Keratinocyte (primary cell): ENCODE results near the gene BMP3. TPM values are rescaled to one million over a fixed set of nuclear protein-coding genes. Genes with fewer than 3 reads are reported as not detected.

Experiments
- DNase-seq: peaks from one replicate; pipeline ENCODE4 v3.0.0-alpha.2; 2011; ENCODE audit warnings: low read depth, missing footprints, low spot score
- FAIRE-seq: peaks from 2 replicates; lab custom pipeline; 2011; peaks lifted over from hg19 to GRCh38; lab: Jason Lieb, UNC
- H2AFZ ChIP-seq: 2 replicates; pipeline ENCODE4 v1.6.0; 2012; ENCODE audit warnings: low read length, control low read depth, inconsistent platforms; ENCODE audit not compliant: control insufficient read depth
- H3K27ac ChIP-seq: 2 replicates; pipeline ENCODE4 v1.5.1; 2011; ENCODE audit warnings: low read length; ENCODE audit not compliant: control insufficient read depth, insufficient read depth
- H3K27me3 ChIP-seq: 3 replicates; pipeline ENCODE4 v1.6.0; 2011; ENCODE audit warnings: low read length; ENCODE audit not compliant: control insufficient read depth, insufficient read depth; ENCODE audit errors: extremely low read depth
- H3K36me3 ChIP-seq, 2 experiments: 2 replicates in 1 of 2; 3 replicates in 1 of 2; pipeline ENCODE4 v1.5.1; 2011; ENCODE audit warnings: low read length in 2 of 2, mild to moderate bottlenecking in 1 of 2; ENCODE audit not compliant: control insufficient read depth in 2 of 2, insufficient read depth in 2 of 2; ENCODE audit errors: extremely low read depth in 1 of 2
- H3K4me1 ChIP-seq: 3 replicates; pipeline ENCODE4 v1.5.1; 2011; ENCODE audit warnings: low read length; ENCODE audit not compliant: control insufficient read depth, insufficient read depth; ENCODE audit errors: extremely low read depth
- H3K4me2 ChIP-seq: 3 replicates; pipeline ENCODE4 v1.6.0; 2011; ENCODE audit warnings: low read depth, low read length; ENCODE audit not compliant: control insufficient read depth, insufficient read depth; ENCODE audit errors: extremely low read depth
- H3K4me3 ChIP-seq, 3 experiments: fragments of 200-600 bp in 1 of 3; sonication (generic) in 1 of 3; 2 replicates in 2 of 3; 3 replicates in 1 of 3; pipeline ENCODE4 v1.5.1; 2011 to 2016; ENCODE audit warnings: low read length in 3 of 3, mild to moderate bottlenecking in 3 of 3, control low read depth in 2 of 3, inconsistent platforms in 1 of 3, low read depth in 1 of 3, mixed read lengths in 1 of 3, mixed run types in 1 of 3, moderate library complexity in 1 of 3; ENCODE audit not compliant: control insufficient read depth in 2 of 3, insufficient read depth in 2 of 3; ENCODE audit errors: extremely low read depth in 1 of 3
- H3K79me2 ChIP-seq: 2 replicates; pipeline ENCODE4 v1.6.0; 2012; ENCODE audit warnings: low read length; ENCODE audit not compliant: control insufficient read depth, insufficient read depth
- H3K9ac ChIP-seq: 3 replicates; pipeline ENCODE4 v1.6.0; 2011; ENCODE audit warnings: low read length; ENCODE audit not compliant: control insufficient read depth, insufficient read depth; ENCODE audit errors: extremely low read depth
- H3K9me1 ChIP-seq: 3 replicates; pipeline ENCODE4 v1.6.0; 2011; ENCODE audit warnings: low read length; ENCODE audit not compliant: control insufficient read depth, insufficient read depth; ENCODE audit errors: extremely low read depth
- H3K9me3 ChIP-seq: 2 replicates; pipeline ENCODE4 v1.5.1; 2012; ENCODE audit warnings: low read depth, low read length; ENCODE audit not compliant: control insufficient read depth
- H4K20me1 ChIP-seq: 3 replicates; pipeline ENCODE4 v1.6.0; 2011; ENCODE audit warnings: low read length; ENCODE audit not compliant: control insufficient read depth, insufficient read depth; ENCODE audit errors: extremely low read depth
- CTCF ChIP-seq, 3 experiments: IDR thresholded peaks in 1 of 3; conservative IDR thresholded peaks in 1 of 3; optimal IDR thresholded peaks in 1 of 3; 2 replicates in 2 of 3; 3 replicates in 1 of 3; pipeline versions ENCODE3 to v1.5.1; 2011; ENCODE audit warnings: low read length in 3 of 3, mild to moderate bottlenecking in 3 of 3, moderate library complexity in 2 of 3, control low read depth in 1 of 3, inconsistent platforms in 1 of 3; ENCODE audit not compliant: insufficient read depth in 2 of 3; ENCODE audit errors: extremely low read depth in 1 of 3
- EZH2 ChIP-seq: IDR thresholded peaks from one replicate; pipeline ENCODE4 v1.6.1; 2012; ENCODE audit warnings: inconsistent platforms, mild to moderate bottlenecking, low read length, moderate library complexity
- dilution Hi-C: fragments of 300-500 bp; cut with MboI; formaldehyde crosslinking; loops from one replicate; pipeline ENCODE4 v1.7.0; 2020; ENCODE audit warnings: low sequenced_read_pairs; ENCODE audit not compliant: extremely low pct_ligation_motif_present
- polyA plus RNA-seq, 5 experiments: library from polyadenylated mRNA; depleted of rRNA in 3 of 5; stranded (reverse) in 3 of 5; stranded (forward) in 1 of 5; unstranded in 1 of 5; fragments of >200 nt; gene quantifications; 1 replicate in 1 of 5; 2 replicates in 3 of 5; 3 replicates in 1 of 5; pipeline versions ENCODE4 v1.2.1 to v1.2.3, GENCODE V29; 2011 to 2012; ENCODE audit warnings: missing spikeins in 2 of 5, low read depth in 1 of 5, low replicate concordance in 1 of 5

Gene BMP3
- polyA plus RNA-seq, 1 donor (not counting 4 experiments of a cell fraction or from before 2014, with no cell fraction given): not detected

GRCh38 chr4:81062001-81062400 is 31.5 kb downstream of the BMP3 start:
- DNase-seq (no peak), FAIRE-seq (no peak)
- TF ChIP-seq EZH2 (no peak), CTCF (optimal IDR thresholded peaks at IDR 0.05 in 1 of 3, IDR thresholded peaks at IDR 0.05 in 1 of 3, conservative IDR thresholded peaks at IDR 0.05 in 1 of 3; ENCODE audit: extremely low read depth in 1 of 3, insufficient read depth in 2 of 3, low read length in 3 of 3) (no peak)
- Histone ChIP-seq H4K20me1 (no peaks in the 10 kb centered on the region), H3K79me2 (no peaks in the 10 kb centered on the region), H3K4me1 (no peaks in the 10 kb centered on the region), H3K9me3 (no peaks in the 10 kb centered on the region), H3K4me3 (no peak overlapping the region), H3K27me3 (no peaks in the 10 kb centered on the region), H3K36me3 (no peaks in the 10 kb centered on the region), H3K9ac (no peak overlapping the region), H3K27ac (no peak overlapping the region), H3K4me2 (no peak overlapping the region), H3K9me1 (no peaks in the 10 kb centered on the region), H2AFZ (no peak overlapping the region)
- dilution Hi-C loops: no loop called here

GRCh38 chr4:81065446-81065845 is 34.9 kb downstream of the BMP3 start:
- Histone ChIP-seq H3K4me2 (no peak overlapping the region), H3K9ac (no peak overlapping the region), H2AFZ (no peak overlapping the region), H3K9me1 (no peaks in the 10 kb centered on the region), H3K79me2 (no peaks in the 10 kb centered on the region), H3K27me3 (no peaks in the 10 kb centered on the region), H3K4me3 (no peak overlapping the region), H3K4me1 (no peaks in the 10 kb centered on the region), H3K36me3 (no peaks in the 10 kb centered on the region), H3K27ac (no peak overlapping the region), H3K9me3 (no peaks in the 10 kb centered on the region), H4K20me1 (no peaks in the 10 kb centered on the region)
- FAIRE-seq (no peak), DNase-seq (no peak)
- dilution Hi-C loops: no loop called here
- TF ChIP-seq EZH2: no peak
- no peak for TF ChIP-seq CTCF (optimal IDR thresholded peaks at IDR 0.05 in 1 of 3, IDR thresholded peaks at IDR 0.05 in 1 of 3, conservative IDR thresholded peaks at IDR 0.05 in 1 of 3; ENCODE audit: extremely low read depth in 1 of 3, insufficient read depth in 2 of 3, low read length in 3 of 3)
